Frontal cortex (tissue), 4 donors: ENCODE measurements around the gene PRXL2A. TPM values are rescaled to one million over a fixed set of nuclear protein-coding genes. Genes with fewer than 3 reads are reported as not detected.
"Not testable (repeated sequence)": the region's sequence is repeated elsewhere in the genome, so short reads cannot be mapped to it uniquely, and the experiment has no call there.

ENCODE experiments used
- DNase-seq, 2 donors: peaks; one replicate each; pipeline ENCODE4 v3.0.0; 2012; ENCODE audit warnings: low spot score in 2 of 2
- FAIRE-seq: peaks from 2 replicates; lab custom pipeline; 2012; peaks lifted over from hg19 to GRCh38; lab: Jason Lieb, UNC
- total RNA-seq: library from RNA; depleted of rRNA; stranded (reverse); fragments of >200 nt; gene quantifications from one replicate; pipeline ENCODE4 v1.2.3, GENCODE V29; 2014
- donor health status: control.
- donor health status: control.
- donor health status: control.

PRXL2A gene
- total RNA-seq, 1 donor from 2014 or later = 80.3 TPM

DNA sequence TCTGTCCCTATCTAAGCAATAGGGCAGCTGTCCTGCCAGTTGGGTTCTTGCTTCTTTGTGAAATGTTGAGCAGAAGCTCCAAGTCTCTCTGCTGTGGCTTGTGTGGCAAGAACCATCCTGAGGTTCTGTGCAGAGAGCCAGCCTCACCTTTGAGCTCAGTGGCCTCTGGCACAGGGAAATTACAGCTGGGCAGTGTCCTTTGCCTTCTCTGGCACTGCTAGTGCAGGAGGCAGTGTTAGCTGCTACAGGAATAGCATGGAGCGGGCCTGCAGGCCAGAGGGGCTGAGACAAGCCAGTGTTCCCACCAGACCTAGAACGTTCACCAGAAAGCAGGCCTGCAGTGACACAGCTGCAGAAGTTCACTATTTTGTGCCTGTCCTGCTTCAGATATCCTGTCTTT is 1.8 kb downstream of the PRXL2A start:
- no peak for FAIRE-seq

GRCh38 chr10:80410578-80411145 is 2.3 kb downstream of the PRXL2A start:
- DNase-seq (no peak), FAIRE-seq (no peak)

More for the DNA sequence above, 1.8 kb downstream of the PRXL2A start:
- no peak for DNase-seq

DNA sequence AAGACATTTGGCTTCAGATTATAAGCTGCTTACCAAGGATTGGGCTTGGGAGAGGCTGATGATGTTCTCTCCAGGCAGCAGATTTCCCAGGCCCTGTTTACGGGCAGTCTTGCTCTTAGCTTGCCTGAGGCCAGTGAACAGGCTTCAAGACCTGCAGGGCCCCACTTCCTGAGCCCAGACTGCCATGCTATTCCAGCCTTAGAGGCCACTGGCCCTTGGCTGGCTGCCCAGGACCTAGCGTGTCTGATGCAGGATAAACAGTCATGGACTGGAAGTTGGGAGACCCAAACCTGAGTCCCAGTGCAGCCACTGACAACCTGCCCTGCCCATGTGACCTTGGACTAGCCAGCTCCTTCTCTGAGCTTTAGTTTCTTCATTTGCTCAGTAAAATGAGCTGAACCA is 2.9 kb downstream of the PRXL2A start:
- DNase-seq (no peak), FAIRE-seq (no peak)

GRCh38 chr10:80411681-80412220 is 3.4 kb downstream of the PRXL2A start:
- DNase-seq (no peak), FAIRE-seq (no peak)

GRCh38 chr10:80412486-80412885 is 4.1 kb downstream of the PRXL2A start:
- FAIRE-seq = no peak
- no peak for DNase-seq

DNA sequence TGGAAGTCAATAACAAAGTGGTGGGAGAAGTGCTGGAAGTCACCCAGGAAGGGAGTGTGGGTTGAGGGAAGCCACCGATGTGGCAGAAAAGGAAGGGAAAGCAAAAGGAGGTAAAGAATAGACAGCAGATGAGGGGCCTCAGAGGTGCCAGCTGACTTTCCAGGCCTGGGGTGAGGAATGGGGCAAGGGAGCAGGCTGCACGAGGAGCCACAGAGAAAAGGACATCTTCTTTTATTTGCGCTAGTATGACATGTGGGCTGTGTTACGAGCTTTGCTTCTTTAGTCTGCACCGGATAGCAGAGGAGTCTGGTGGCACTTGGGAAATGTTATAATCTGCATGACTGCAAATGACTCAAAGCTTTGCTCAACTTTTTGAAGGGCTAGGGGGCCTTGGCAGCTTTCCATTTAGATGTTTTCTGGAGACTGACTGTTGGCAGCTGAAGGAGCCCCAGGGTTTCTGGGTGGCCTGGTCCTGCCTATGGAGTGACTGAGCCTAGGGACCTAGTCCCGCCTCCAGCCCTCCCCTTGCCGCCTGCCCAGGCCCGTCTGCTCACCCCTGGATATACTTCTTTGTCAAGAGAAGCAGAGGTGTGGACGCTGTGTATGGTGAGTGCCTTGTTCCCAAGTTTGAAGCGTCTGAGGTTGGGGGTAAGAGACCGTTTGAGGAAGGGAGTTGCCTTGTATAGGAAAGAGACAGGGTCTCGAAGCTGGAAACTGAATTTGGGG is 5.1 kb downstream of the PRXL2A start:
- no peak for FAIRE-seq
- DNase-seq = no peak

GRCh38 chr10:80414142-80414895 is 6.0 kb downstream of the PRXL2A start:
- DNase-seq (no peak), FAIRE-seq (no peak)

GRCh38 chr10:80415734-80416478 is 7.6 kb downstream of the PRXL2A start:
- no peak for FAIRE-seq
- DNase-seq = no peak

DNA sequence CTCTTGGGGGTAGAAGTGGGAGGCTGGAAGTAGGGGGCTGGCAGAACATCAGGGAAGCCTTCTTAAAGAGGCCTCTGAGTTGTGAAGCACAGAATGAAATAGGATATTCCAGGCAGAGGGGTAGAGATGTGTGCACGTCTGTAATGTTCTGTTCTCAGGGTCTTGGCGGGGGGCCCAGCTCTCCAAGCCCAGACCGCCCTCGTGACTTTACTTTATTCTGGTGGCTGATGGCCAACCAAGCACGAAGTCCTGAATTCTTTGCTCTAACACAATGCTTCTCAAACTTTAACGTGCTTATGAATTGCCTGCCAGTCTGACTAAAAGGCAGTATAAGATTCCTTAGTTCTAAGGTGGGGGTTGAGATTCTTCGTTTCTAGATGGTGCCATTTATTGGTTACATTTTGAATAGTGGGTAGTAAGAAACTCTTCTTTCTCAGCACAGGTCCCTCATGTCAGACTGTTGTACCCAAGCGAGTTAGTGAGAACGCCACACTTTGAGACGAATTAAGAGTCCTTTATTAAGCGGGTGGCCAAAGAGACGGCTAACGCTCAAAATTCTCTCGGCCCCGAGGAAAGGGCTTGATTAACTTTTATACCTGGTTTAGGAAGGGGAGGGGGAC is 8.2 kb downstream of the PRXL2A start:
- FAIRE-seq (no peak), DNase-seq (peak in 1 of 2 donors; percentile 38)

DNA sequence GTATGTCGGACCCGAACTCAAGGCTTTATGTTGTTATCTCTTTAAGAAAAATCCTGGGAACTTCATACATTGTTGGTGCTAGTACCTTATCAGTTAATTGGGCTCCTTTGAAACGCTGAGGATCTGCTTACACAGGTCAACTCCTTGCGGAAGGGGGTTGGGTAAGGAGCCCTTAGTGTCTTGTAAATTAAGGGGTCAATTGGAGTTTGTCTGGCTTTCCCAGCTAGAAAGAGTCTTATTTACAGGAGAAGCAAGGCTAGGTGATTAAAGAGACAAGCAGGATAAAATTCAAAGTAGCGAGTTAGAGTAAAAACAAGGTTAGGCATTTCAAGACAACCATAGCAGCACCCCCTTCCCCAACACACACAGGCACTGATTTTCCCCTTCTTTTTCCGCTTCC is 8.9 kb downstream of the PRXL2A start:
- not testable (repeated sequence) for FAIRE-seq, DNase-seq

DNA sequence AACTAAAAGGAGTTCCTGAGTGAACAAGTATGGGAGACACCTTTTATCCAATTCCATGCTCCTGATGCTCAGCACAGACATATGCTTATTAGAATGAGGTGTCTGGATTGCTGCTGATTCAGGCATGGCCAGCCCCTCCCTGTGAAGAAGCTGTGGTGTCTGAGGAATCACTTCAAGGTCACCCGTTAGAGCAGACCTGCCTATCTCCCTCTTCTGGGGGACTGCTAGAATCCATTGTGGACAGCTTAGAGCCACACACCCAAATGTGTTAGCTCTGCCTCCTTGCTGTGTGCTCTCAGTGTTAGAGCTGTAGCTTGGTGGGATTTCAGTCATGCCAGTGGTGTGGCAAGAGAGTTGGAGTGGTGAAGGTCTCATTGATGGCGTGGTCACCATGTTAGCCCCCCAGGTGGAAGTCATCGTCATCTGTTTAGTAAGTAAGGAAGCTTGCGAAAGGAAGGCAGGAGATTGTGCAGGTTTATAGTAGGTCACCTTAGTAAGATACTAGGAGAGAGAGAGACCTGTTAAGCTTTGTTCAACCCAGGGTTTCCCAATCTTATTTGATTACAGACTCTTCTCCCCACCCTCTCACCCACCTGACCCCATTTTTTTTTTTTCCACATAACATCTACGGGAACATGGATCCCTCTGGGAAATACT is 12.8 kb downstream of the PRXL2A start:
- no peak for DNase-seq
- FAIRE-seq = no peak

- DNase-seq = no peak
- no peak for FAIRE-seq
Measured at GRCh38 chr10:80421707-80422536, 13.6 kb downstream of the PRXL2A start.

GRCh38 chr10:80425901-80426300 is 17.6 kb downstream of the PRXL2A start:
- DNase-seq = no peak
- FAIRE-seq = no peak

DNA sequence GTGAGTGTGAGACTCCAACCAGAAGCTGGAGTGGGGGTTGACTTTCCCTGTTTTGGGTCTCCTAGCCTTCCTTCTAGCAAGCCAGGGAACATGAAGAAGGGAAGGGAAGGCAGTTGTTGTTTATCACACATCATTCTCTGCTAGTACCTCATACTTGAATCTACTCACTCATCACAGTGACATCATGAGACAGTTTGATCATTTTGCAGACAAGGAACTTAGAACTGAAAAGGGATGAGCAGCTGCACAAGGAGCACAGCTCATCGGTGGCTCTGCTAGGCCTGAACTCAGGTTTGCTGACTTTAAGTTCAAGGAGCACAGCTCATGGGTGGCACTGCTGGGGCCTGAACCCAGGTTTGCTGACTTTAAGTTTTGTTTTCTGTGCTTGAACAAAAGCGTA is 19.2 kb downstream of the PRXL2A start:
- DNase-seq (no peak), FAIRE-seq (no peak)

GRCh38 chr10:80429521-80429973 is 21.2 kb downstream of the PRXL2A start:
- no peak for DNase-seq
- no peak for FAIRE-seq

GRCh38 chr10:80433134-80433533 is 24.8 kb downstream of the PRXL2A start:
- DNase-seq (no peak), FAIRE-seq (no peak)

GRCh38 chr10:80436446-80437098 is 28.2 kb downstream of the PRXL2A start:
- no peak for FAIRE-seq
- DNase-seq = no peak

DNA sequence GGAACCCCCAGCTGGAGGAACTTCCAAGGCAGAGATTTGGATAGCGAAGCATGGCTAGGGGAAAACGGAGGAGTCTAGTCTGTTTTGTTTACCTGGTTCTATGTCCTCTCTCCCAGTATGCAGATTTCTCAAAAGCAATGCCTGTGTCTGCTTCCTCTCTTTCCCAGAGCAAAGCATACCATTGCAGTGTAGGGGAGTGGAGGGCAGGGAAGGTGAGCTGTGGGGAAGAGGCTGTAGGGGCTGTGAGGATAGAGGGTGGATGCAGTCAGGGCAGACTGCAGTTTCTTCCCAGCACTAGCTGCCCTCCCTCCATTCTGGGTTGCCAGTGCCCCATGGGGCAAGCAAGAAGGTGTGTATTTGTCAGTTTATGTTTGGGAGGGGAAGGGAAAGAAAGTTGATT is 28.9 kb downstream of the PRXL2A start:
- DNase-seq = no peak
- FAIRE-seq = no peak
